ENCODE measurements around the gene TMEM171.

GRCh38 chr5:73157414-73158303 is 37.3 kb downstream of the TMEM171 start:
- no peak for TF ChIP-seq CTCF (IDR thresholded peaks at IDR 0.05; ENCODE audit: low read depth, low read length, missing input control)
- TF ChIP-seq FOXA1 (IDR thresholded peaks at IDR 0.05) = no peak

Data from liver (tissue), 2 donors.